ENCODE results near the gene ADAMTS14.

ADAMTS14 gene

DNA sequence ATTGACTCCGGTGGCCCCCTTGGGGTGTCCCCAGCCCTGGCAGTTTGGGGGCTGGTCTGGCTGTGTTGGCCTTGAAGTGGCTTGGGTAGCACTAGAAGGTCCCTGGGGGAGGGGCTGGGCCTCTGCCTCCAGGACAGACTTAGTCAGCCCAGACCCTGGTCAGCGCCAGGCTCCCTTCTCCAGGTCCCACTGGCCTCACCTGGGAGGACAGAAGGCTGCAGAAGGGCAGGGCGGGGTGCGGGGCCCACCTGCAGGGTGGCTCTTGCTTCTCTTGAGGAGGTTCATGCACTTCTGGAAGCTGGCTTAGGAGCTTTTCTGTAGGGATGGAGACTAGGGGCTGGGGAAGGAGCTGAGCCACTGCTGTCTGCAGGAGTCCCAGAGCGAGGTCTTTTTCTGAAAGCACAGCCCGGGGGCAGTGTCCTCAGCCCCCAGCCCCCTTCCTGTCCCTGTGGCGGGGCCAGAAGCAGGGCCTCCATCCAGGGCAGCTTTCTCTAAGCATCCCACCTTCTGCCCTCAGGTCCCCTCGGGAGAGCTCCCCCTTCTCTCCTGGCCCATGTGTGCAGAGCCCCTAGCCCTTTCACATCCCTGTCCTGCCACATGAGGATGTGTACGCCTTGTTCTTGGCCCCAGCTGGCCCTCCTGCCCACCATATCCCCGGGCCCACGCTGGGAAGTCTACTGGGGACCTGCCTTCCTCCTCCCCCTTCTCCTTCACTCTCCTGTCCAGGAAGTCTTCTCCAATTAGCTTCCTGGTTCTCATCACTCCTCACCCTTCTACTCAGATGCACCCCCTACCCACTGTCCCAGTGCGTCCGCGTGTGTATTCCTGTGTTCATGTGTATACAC, 101.9 kb downstream of the ADAMTS14 start:
- DNase-seq: no peak

DNA sequence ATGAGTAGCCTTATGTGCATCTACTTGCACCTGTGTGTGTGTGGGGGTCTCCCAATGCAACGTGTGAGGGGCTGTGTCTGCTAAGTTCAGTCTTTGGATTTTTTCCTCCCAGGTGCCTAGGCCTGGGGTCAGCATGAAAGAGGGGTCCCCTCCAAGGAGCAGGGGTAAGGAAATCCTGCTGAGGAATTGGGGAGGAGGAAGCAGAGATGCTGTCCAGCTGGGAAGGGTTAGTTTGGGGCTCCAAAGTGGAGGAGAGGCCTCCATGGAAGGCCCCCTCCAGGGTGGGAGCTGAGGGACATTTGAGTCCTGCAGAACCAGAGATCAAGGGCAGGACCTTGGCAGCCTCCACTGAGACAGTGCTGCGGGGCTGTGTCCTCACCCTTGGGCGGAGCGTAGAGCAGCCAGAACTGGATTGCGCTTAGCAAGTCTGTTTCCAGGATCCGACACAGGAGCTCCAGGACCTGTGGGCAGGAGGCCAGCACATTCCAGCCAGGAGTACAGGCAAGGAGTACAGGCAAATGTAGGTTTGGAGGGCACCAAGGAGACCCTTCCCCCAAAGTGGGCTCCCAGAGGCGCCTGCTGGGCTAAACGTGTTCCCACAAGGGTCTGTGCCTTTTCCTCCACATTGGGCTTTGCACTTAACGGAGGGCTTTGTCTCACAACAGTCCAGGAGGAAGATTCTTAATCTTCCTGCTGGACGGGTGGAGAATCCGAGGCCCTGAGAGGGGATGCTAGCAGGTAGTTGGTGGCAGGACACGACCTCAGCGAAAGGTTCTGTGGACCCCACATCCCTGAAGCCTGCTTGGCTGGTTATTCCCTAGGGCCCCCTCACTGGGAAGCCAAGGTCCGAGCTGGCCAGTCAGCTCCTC, 102.7 kb downstream of the ADAMTS14 start:
- no peak for DNase-seq

DNA sequence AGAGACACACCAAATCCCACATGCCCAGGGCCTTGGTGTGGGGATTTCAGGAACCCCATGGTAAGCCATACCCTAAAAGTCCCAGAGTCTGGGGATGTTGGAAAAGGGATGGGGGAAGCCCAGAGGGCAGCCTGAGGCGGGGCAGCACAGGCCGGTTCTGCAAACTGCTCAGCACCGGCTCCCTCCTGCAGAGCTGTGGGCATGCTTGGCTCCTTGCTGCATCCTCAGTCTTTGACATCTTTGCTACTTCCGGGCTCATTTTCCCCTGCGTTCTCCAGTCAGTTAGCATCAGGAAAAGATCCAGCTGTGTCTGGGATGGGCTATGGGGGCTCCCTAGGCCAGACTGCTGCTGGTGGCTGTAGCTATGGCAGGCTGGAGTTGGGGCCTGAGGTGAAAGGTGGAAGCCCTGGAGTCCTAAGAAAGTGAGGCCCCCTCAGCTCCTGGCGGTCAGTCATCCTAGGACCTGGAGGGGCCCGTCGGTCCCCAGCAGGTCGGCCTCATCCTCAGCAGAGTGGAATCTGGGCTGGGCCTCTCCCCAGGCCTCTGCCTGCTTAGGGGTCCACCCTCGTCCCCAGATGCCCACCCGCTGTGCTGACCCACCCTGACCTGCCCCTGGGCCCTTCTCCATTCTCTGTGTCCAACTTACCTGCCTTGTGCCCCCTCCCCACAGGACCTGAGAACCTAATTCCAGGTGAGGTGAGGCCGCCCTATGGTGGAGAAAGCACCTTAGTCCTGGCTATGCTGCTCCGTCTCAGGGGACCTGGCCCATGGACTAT, 103.6 kb downstream of the ADAMTS14 start:
- no peak for DNase-seq

DNA sequence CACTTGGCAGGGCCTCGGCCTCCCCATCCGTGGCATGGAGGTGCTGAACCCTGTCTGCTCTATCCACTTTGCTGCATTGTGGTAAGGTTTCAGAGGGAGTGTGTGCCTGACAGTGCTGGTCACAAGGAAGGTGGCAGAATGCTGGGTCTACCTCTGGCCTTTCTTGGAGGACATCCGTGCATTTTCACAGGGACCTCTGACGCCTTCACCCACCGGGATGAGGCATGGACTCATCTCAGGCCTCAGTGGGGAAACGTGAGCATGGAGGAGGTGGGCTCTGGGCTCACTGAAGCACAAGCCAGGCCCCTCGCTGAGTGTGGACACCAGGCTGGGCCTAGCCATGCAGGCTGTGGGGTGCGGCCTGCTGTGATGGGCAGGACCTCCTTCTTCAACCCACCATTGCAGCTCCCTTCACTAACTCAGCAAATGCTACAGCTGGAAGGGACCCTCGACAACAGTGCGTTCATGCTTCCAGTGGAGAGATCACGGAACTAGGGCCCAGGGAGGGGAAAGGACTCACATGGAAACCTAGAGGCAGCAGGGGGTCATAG, 104.2 kb downstream of the ADAMTS14 start:
- no peak for DNase-seq

DNA sequence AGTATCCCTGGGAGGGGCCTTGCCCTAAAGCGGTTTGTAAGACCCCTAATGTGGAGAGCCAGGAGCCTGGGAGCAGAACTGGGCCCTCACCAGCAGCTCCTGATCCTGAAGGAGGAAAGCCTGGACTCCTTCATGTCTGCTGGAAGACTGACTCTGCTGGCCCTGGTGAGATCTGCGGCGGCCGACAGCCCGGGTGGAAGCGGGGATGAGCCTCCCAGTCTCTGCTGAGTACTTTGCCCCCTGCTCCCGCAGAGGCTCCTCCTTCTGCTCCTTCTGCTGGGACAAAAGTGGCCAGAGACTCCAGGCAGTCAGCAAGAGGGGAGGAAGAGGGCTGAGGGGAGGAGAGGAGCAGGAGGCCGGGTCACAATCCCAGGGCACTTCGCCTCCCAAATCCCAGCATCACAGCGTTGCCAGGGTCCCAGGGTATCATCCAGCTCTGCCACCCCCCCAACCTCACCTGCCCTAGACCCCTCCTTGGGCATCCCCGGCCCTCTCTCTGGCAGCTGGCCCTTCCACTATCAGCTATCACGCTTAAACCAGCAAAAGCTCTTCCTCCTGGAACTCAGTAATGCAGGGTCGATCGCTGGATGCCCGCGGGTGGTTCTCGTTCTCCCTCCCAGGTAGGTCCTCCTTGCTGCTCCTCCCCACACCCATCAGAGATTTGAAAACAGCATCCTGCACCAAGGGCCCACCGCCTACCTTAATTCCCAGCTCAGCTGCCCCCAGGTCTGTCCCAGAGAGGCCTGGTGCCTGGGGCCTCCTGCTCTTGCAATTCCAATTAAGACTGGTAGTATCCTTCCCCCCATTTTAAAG, 105.0 kb downstream of the ADAMTS14 start:
- DNase-seq: no peak

DNA sequence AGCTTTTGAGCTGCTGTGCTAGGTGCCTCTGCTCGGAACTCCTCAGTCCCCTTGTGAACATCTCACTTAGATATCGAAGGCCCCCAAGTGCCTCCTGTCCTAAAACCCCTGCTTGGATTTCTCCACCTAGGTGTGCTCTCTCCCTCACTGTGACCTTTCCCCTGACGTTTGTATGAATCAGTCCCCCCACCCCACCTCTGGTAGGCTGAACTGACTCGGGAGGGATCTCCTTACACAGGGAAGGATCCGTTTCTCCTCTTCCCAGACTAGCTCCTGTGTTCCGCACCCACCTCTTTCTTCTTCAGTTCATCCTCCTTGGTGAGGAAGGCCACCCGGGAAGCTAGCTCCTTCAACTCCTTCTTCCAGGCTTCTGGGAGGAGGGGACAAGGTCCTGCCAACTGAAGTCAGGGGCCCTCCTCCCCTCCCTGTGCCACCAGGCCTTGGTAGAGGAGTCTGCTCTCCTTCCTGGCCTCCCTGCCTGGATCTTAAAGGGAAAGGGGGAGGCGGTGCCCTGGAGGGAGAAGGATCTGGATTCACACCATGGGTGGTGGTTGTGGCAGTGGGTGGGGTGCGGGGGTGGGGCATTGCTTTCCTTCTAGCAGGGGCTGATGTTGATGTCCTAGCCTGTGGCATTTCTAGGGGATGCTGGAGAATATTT, 106.1 kb downstream of the ADAMTS14 start:
- no peak for DNase-seq

DNA sequence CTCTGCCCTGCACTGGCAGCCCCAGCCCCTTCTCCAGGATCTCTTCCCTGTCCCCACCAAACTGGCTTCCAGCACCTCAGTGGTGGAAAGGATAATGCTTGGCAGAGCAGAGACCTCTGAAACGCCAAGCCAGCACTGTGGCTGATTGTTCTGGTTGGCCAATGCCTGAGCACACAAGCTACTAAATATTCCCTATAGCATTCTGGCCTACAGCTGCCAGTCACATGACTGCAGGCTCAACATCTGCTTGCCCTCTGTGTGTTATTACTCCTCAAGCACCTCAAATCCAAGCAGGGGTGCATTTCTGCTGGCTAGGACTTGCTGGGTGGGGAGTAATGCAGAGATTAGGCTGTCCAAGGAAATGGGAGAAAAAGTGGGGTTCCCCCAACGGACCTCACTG, 106.8 kb downstream of the ADAMTS14 start:
- no peak for DNase-seq

DNA sequence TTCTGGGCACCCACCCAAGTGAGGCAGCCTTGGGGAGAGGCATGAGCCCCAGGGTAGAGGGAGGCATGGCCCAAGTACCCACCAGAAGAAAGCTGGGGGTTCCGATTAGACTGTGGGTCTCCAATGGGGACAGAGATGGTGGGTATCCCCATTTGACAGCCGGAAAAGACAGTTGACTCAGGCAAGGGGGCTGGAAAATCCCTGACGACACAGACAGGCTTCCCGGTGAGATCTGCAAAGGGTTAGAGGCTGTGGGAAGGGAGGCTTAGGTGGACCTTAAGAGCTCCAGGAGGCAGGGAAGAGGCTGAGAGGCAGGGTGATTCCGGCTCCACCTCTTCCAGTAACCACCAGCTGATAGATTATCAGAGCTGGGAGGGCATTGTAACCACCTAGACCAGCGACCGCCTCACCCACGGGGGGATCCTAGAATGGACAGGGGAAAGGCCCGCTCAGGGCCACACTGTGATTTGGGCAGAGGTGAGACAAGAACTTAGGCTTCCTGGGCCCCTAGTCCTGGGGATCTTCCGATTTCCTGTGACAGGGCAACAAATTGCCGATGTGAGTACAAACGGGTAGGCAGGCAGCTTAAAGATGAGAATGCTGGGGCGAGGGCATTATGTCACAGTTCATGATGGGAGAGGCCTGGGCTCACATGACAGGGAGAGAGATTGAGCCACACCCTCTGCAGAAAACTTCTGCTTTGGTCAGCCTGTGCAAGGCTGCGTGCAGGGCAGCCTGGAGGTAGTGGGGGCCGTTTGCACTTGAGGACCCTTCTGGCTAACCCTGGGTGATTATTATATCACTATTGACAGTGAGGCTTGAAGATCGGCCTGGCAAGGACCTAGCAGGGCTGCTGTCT, 107.4 kb downstream of the ADAMTS14 start:
- peak; percentile 14 for DNase-seq

DNA sequence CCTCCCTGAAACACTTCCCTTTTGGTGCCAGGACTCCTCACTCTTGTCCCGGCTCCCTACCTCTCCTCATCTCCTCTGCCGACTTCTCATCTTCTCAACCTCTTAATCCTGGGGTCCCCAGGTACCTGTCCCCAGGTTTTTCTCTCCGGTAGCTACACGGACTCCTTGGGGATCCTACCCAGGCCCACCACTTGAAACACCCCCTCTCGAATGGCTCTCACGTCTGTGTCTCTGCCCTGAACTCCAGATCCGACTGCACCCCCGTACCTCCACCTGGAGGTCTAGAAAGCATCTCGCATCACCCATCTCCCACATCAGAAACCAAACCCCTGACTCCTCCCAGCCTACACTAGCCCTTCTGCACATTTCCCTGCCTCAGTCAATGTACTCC, 108.1 kb downstream of the ADAMTS14 start:
- no peak for DNase-seq

DNA sequence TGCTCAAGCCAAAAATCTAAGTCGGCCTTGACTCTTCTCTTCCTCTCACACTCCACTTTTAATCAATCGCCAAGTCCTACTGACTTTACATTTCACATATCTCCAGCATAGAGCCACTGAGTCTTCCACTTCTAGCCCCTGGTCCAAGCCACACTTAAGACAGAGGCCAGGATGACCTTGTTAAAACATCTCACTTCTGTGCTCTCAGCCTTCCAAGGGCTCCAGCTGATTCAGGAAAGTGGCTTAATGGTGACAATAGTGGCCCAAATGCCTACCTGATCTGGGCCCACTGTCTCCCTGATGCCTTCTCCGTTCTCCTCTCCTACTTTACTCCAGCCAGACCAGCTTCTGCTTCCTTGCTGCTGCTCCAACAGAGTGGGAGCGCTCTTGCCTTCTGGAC, 108.5 kb downstream of the ADAMTS14 start:
- DNase-seq: no peak

DNA sequence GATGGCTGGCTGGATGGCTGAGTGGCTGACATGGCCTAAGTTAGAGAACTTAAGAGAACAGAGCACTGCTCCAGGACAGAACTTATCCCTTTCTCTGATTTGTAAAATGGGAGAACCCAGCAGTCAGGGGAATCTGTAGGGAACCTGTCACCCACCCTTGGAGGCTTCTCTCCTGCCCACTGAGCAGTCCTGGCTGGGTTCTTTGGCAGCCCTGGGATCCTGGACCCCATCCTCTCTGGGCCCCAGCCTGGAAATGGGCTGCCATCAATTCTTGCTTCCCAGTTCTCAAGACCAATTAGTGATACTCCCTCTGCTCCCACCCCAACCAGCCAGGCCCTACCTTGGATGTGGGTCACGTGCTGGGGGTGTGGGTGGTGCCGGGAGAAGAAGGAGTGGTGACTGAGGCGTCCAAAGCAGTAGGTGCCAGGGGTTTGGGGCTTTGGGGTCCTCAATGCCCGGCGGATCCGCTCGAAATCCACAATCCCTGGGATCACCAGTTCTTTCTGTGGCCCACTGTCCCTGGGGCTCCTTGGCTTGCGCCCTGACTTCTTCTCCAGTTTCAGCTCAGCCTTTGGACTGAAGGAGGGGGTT, 109.2 kb downstream of the ADAMTS14 start:
- DNase-seq: no peak

DNA sequence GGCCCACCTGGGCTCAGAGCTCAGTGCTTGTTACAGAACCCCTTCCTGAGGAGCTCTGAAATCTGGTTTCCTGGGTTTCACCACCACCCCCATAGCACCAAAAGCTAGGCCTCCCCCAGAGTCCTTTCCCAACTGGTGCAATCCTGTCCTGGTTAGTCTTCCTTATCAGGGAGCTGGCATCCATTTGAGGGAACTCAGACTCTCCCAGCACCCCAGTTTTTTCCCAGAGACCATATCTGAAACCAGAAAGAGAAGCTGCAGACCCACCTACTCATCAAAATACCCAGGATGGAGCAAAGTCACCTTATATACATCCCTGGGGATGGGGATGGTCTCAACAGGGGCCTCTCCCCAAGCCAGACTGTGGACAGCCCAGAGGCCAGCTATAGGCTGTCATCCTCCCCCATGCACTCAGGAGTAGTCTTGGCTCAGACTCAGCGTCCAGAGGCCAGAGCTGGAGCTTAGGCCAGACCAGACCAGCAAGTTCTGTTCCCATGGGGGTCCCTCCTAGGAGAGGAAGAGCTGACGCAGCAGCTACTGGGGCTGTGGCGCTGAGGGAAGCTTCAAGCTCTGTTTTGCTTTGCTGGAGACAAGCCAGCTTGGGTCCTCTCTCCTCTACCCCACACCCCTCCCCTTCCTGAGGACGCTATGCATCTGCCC, 109.9 kb downstream of the ADAMTS14 start:
- DNase-seq: no peak

DNA sequence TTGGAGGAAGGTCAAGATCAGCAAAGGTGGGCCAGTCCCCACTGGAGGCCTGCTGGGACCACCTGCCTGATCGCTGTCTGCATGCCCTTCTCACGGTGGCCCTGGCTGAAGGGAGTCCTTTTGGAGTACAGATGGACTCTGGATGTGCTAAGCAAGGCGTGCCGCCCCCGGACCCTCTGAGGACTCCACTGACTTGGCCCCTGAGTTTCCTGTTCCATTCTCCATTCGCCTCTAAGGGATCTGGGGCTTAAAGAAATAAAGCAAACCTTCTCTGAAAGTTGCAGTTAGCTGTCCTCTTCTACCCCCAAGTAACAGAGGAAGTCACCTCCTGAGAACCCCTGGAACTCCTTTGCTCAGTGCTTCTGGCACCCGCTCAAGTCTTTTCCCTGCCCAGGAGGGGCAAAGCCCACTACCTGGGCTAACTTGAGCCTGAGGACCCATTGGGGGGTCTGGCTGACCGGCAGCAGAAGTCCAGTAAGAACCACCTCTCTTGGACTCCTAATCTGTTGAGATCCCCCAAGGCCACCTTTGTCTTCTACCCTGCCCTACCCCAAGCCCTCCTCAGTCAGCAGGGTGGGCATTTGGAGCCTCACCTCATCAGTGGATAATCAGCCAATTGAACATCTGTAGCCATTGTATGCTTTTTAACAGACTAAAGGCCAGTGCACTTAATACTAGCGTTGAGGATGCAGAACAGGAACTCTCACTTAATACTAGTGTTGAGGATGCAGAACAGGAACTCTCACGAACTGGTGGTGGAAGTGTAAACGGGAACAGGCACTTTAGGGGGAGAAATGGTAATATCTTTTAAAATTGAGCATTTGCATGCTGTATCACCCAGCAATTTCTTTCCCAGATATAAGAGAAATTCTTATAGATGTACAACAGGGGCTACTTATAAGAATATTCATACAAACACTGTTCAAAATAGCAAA, 110.7 kb downstream of the ADAMTS14 start:
- DNase-seq: no peak

DNA sequence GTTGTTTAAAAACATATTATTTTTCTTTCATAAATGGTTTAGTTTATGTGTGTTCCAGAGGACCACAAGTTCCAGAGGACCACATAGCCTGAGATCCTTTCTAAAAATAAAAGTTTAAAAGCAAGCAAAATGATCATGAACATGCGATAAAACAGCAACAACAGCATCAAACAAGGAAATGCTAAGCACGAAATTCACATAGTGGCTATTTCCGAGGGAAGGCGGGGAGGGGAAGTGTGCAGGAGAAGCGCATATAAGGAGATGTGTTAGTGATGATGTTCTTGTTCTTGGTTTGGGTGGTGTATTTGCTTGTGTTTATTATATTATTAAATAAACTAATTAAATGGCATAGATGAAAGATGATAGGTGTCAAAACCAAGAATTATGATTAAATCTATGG, 111.7 kb downstream of the ADAMTS14 start:
- DNase-seq: no peak

DNA sequence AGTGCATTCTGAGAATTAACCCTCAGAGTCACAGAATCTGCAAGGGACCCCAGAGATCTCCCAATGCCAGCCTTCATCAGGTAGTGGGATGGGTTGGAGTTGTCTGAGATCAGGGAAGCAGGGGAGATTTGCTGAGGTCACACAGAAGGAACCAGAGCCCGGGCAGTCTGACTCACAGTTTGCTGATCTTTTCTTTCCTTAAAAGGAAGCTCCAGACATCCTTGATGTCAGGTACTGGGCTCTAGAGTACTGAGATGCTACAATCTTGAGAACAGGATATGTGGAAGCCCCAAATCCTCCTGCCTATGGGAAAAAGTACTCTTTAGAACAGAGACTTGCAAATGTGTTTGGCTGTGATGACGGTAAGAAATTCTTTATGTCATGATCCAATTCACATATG, 112.2 kb downstream of the ADAMTS14 start:
- no peak for DNase-seq

DNA sequence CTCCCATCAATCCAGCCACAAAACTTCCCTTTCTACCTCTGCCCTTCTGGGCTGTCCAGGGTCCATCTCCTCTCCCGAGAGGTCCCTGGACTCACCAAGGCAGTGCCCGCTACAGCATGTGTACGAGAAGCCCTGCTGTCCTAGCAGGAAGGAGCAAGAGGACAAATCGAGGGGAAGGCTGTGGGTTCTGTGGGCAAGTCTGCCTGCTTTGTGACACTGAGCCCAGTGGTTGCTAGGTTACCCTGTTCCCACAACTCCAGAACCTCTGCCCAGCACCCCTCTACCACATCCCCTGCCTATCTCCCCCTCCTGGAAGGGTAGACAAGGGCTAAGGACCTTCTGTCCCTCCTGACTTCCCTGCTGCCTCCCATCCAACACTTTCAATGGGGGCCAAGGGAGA, 112.9 kb downstream of the ADAMTS14 start, which contains the start of gene TBATA:
TBATA (minus strand) TSS at position 188 of the 400 bp plus-strand sequence. CDS start 1,998 bp downstream, outside the sequence.
- DNase-seq: no peak

DNA sequence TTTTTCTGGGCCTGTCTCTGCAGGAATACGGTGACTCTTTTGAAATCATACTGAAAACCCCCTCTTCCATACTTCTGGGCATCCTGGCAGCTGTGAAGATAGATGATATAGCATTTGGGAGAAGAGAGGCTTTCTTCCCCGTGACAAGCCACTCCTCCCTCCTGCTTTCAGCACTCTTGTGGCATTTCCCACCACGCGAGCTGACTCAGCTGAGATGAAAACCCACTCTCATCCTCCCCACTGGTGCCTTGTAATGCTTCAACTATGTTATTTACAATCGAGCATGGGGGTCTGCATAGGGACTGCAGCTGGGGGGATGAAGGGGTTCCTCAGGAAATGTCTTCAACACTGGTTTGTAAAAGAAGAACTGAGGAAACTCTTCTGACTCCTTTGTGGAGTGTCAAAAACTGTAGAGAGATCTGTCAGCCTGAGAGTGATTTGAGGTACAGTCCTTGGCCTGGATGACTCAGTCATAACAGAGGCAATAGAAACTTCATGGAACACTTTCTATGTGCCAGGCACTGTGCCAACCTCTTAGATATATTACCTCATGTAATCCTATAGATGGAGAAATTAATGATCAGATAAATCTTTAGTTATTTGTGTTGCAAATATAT, 114.6 kb downstream of the ADAMTS14 start:
- DNase-seq: no peak
